Stomach (tissue), 4 donors: Measurements from ENCODE around the gene ICAM2.

Experiments
- CTCF ChIP-seq, 7 experiments: fragments of 450-650 bp in 4 of 7; fragments of 200-600 bp in 3 of 7; sonication (generic) in 3 of 7; IDR thresholded peaks; one replicate each; pipeline ENCODE4 v1.5.1; 2016 to 2019; ENCODE audit warnings: antibody characterized with exemption in 7 of 7, control low read depth in 2 of 7, mild to moderate bottlenecking in 1 of 7
- EP300 ChIP-seq: sonication (generic); formaldehyde crosslinking; IDR thresholded peaks from one replicate; pipeline ENCODE4 v1.6.1; 2017; ENCODE audit warnings: antibody characterized with exemption
- POLR2A ChIP-seq, 4 donors: fragments of 450-650 bp; IDR thresholded peaks; one replicate each; pipeline ENCODE4 v1.6.1; 2016; ENCODE audit warnings: antibody characterized with exemption in 4 of 4, control low read depth in 2 of 4, mild to moderate bottlenecking in 1 of 4, moderate library complexity in 1 of 4
- POLR2AphosphoS5 ChIP-seq, 3 donors: sonication (generic); formaldehyde crosslinking; IDR thresholded peaks; one replicate each; pipeline ENCODE4 v1.6.1; 2016; ENCODE audit warnings: antibody characterized with exemption in 3 of 3

- TF ChIP-seq CTCF (IDR thresholded peaks at IDR 0.05) (no peak), EP300 (no peak), POLR2AphosphoS5 (IDR thresholded peaks at IDR 0.05) (no peak), POLR2A (IDR thresholded peaks at IDR 0.05) (no peak)
Observed at GRCh38 chr17:64003526-64004121, 16.8 kb downstream of the ICAM2 start.
